SK-N-SH (cell line): Measurements from ENCODE around the gene AR. TPM values are rescaled to one million over a fixed set of nuclear protein-coding genes. Genes with fewer than 3 reads are reported as not detected.

Experiments
- CTCF ChIA-PET: fragments of 300-600, 350-600 bp; formaldehyde crosslinking; extraction: SDS; loops from one replicate; lab custom pipeline; 2021; lab: Yijun Ruan, JAX
- POLR2A ChIA-PET: fragments of 350-600 bp; sonication (Branson Sonifier 250); formaldehyde crosslinking; extraction: SDS; loops from one replicate; lab custom pipeline; 2020; ENCODE audit warnings: antibody characterized with exemption, inconsistent platforms; lab: Yijun Ruan, JAX
- DNase-seq: peaks from one replicate; pipeline ENCODE4 v3.0.0; 2012
- H2AFZ ChIP-seq: fragments of 200-600 bp; sonication (generic); 2 replicates; pipeline ENCODE4 v1.8.1; 2016; ENCODE audit warnings: antibody characterized with exemption, mild to moderate bottlenecking, low read depth
- H3F3A ChIP-seq: fragments of 200-600 bp; sonication (generic); replicated peaks from 2 replicates; pipeline ENCODE3; 2016; ENCODE audit warnings: antibody characterized with exemption, mild to moderate bottlenecking; ENCODE audit not compliant: insufficient read depth
- H3K27ac ChIP-seq, 2 experiments: fragments of 200-500 bp in 1 of 2; fragments of 200-600 bp in 1 of 2; sonication (Bioruptor generic) in 1 of 2; sonication (generic), shearing (Covaris generic) in 1 of 2; 2 replicates each; pipeline versions ENCODE4 v1.5.1 to v1.6.1; 2014 to 2016; ENCODE audit warnings: low read depth in 2 of 2, inconsistent platforms in 1 of 2, low read length in 1 of 2, mild to moderate bottlenecking in 1 of 2, mixed read lengths in 1 of 2
- H3K27me3 ChIP-seq: fragments of 200-600 bp; sonication (generic), shearing (Covaris generic); 2 replicates; pipeline ENCODE4 v1.6.1; 2016; ENCODE audit warnings: mixed run types; ENCODE audit not compliant: insufficient read depth
- H3K36me3 ChIP-seq, 2 experiments: fragments of 200-500 bp in 1 of 2; fragments of 200-600 bp in 1 of 2; sonication (Bioruptor generic) in 1 of 2; sonication (generic) in 1 of 2; replicated peaks in 1 of 2; 2 replicates each; pipeline versions ENCODE3 to v1.5.1; 2014 to 2016; ENCODE audit warnings: low read length in 1 of 2, mild to moderate bottlenecking in 1 of 2; ENCODE audit not compliant: insufficient read depth in 2 of 2, control insufficient read depth in 1 of 2
- H3K4me1 ChIP-seq, 2 experiments: fragments of 200-500 bp in 1 of 2; fragments of 200-600 bp in 1 of 2; sonication (Bioruptor generic) in 1 of 2; sonication (generic), shearing (Covaris generic) in 1 of 2; 2 replicates each; pipeline versions ENCODE4 v1.5.1 to v1.6.1; 2014 to 2016; ENCODE audit warnings: low read depth in 1 of 2, low read length in 1 of 2, mixed run types in 1 of 2; ENCODE audit not compliant: insufficient read depth in 2 of 2, control insufficient read depth in 1 of 2
- H3K4me2 ChIP-seq: fragments of 200-600 bp; sonication (generic), shearing (Covaris generic); 2 replicates; pipeline ENCODE4 v1.6.1; 2017; ENCODE audit warnings: mixed run types
- H3K4me3 ChIP-seq, 2 experiments: fragments of 200-500 bp in 1 of 2; fragments of 200-600 bp in 1 of 2; sonication (Bioruptor generic) in 1 of 2; sonication (generic), shearing (Covaris generic) in 1 of 2; 2 replicates each; pipeline versions ENCODE4 v1.5.1 to v1.8.1; 2014 to 2016; ENCODE audit warnings: low read depth in 2 of 2, inconsistent platforms in 1 of 2, low read length in 1 of 2, mild to moderate bottlenecking in 1 of 2, mixed read lengths in 1 of 2, moderate library complexity in 1 of 2
- H3K79me2 ChIP-seq: fragments of 200-600 bp; sonication (generic); 2 replicates; pipeline ENCODE4 v1.8.1; 2017; ENCODE audit warnings: mild to moderate bottlenecking; ENCODE audit not compliant: insufficient read depth
- H3K9ac ChIP-seq: fragments of 200-600 bp; sonication (generic); 2 replicates; pipeline ENCODE4 v1.6.1; 2017; ENCODE audit warnings: mixed run types
- H3K9me2 ChIP-seq: fragments of 200-600 bp; sonication (generic); 2 replicates; pipeline ENCODE4 v1.6.1; 2017; ENCODE audit warnings: mixed run types
- H3K9me3 ChIP-seq: fragments of 200-600 bp; sonication (generic); 2 replicates; pipeline ENCODE4 v1.6.1; 2017; ENCODE audit warnings: mixed run types, mild to moderate bottlenecking, moderate library complexity
- H4K20me1 ChIP-seq: fragments of 200-600 bp; sonication (generic); 2 replicates; pipeline ENCODE4 v1.6.1; 2017; ENCODE audit warnings: mild to moderate bottlenecking, mixed run types; ENCODE audit not compliant: insufficient read depth
- CTCF ChIP-seq: fragments of 200-600 bp; sonication (generic); IDR thresholded peaks from 2 replicates; pipeline ENCODE4 v1.6.1; 2017; ENCODE audit warnings: antibody characterized with exemption, mild to moderate bottlenecking, moderate library complexity
- EP300 ChIP-seq, 2 experiments: IDR thresholded peaks; 2 replicates each; pipeline versions ENCODE4 v1.4.0 to v1.6.1; 2012; ENCODE audit warnings: borderline replicate concordance in 1 of 2, low read depth in 1 of 2, low read length in 1 of 2
- FOXJ3 ChIP-seq: sonication (generic); formaldehyde crosslinking; IDR thresholded peaks from 2 replicates; pipeline ENCODE4 v1.5.1; 2020; ENCODE audit warnings: mild to moderate bottlenecking, missing genetic modification reagents
- FOXM1 ChIP-seq: IDR thresholded peaks from 2 replicates; pipeline ENCODE4 v1.4.0; 2012; ENCODE audit warnings: low read depth, mild to moderate bottlenecking
- GABPA ChIP-seq: IDR thresholded peaks from 2 replicates; pipeline ENCODE4 v1.4.0; 2012; ENCODE audit warnings: low read depth, mild to moderate bottlenecking
- GATA2 ChIP-seq: sonication (generic); formaldehyde crosslinking; IDR thresholded peaks from 2 replicates; pipeline ENCODE4 v1.5.0; 2020; ENCODE audit warnings: mild to moderate bottlenecking, missing genetic modification reagents
- IRF3 ChIP-seq: fragments of 150-350 bp; IDR thresholded peaks from 2 replicates; pipeline ENCODE4 v1.6.1; 2016; ENCODE audit warnings: mild to moderate bottlenecking, low read depth, low read length
- JUND ChIP-seq: IDR thresholded peaks from 2 replicates; pipeline ENCODE4 v1.4.0; 2012
- MAX ChIP-seq: IDR thresholded peaks from 2 replicates; pipeline ENCODE4 v1.4.0; 2012; ENCODE audit warnings: low read depth
- MEF2A ChIP-seq: IDR thresholded peaks from 2 replicates; pipeline ENCODE4 v1.4.0; 2012; ENCODE audit warnings: low read depth, borderline replicate concordance
- MXI1 ChIP-seq: IDR thresholded peaks from 2 replicates; pipeline ENCODE4 v1.6.1; 2012; ENCODE audit warnings: mild to moderate bottlenecking, low read depth, low read length, improper control_type of control experiment
- RAD21 ChIP-seq: IDR thresholded peaks from 2 replicates; pipeline ENCODE4 v1.6.1; 2012; ENCODE audit warnings: mild to moderate bottlenecking, low read length
- REST ChIP-seq: IDR thresholded peaks from 2 replicates; pipeline ENCODE4 v1.6.1; 2012; ENCODE audit warnings: mild to moderate bottlenecking, low read depth, low read length, moderate library complexity
- RXRA ChIP-seq: IDR thresholded peaks from 2 replicates; pipeline ENCODE4 v1.4.0; 2012; ENCODE audit warnings: low read depth, mild to moderate bottlenecking, borderline replicate concordance
- SIN3A ChIP-seq: IDR thresholded peaks from 2 replicates; pipeline ENCODE4 v1.6.1; 2012; ENCODE audit warnings: low read depth, mild to moderate bottlenecking, low read length, moderate library complexity, borderline replicate concordance
- TAF1 ChIP-seq: IDR thresholded peaks from 2 replicates; pipeline ENCODE4 v1.6.1; 2012; ENCODE audit warnings: low read depth, mild to moderate bottlenecking, low read length, moderate library complexity, borderline replicate concordance
- TCF12 ChIP-seq: IDR thresholded peaks from 2 replicates; pipeline ENCODE4 v1.4.0; 2012
- WGBS: methylation state at CpG from one replicate; pipeline ENCODE4 v1.1.6; 2017; ENCODE audit warnings: low lambda C conversion rate; 5-methylcytosine and 5-hydroxymethylcytosine counted together
- polyA plus RNA-seq, 3 experiments: library from polyadenylated mRNA; depleted of rRNA; stranded (reverse); fragments of >200 nt; gene quantifications; 2 replicates each; pipeline ENCODE4 v1.2.3, GENCODE V29; 2012

AR gene
- polyA plus RNA-seq, 1 of the 3 experiments (the other 2 are of a cell fraction): not detected

GRCh38 chrX:67624325-67624724, 80.5 kb downstream of the AR start:
- H3K9me3 ChIP-seq: no peaks in the 10 kb centered on the region
- TF ChIP-seq MEF2A: no peak

DNA sequence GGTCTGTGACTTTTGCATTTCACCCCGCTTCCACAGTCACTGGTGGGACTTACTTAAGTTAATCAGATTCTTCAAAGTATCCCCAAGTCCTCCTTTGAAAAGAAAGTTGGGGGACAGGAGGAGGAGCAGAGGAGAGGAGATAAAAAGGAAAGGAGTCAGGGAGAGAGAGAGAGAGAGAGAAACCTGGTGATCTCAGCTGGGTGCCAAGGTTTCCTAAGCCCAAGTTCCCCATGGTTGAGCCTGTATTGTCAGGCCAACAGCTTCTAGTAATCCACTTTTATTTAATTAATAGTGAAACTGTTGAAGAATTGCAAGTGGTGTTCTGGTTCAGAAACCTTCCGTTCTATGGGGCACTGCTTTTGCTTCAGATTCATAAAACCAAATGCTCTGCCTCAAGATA, 91.6 kb downstream of the AR start:
- WGBS: 2% methylated on average over 2 of the region's 2 CpGs
- no peaks in the 10 kb centered on the region for H3K27me3 ChIP-seq
- TF ChIP-seq TAF1 (no peak), MXI1 (no peak), TCF12 (no peak), GATA2 (CRISPR knock-in tag) (no peak), JUND (no peak), CTCF (no peak), FOXM1 (no peak), EP300 (IDR thresholded peaks at IDR 0.05; ENCODE audit: borderline replicate concordance in 1 of 2, low read depth in 1 of 2, low read length in 1 of 2) (no peak)

More at GRCh38 chrX:67624325-67624724, 80.5 kb downstream of the AR start:
- no peaks in the 10 kb centered on the region for H4K20me1 ChIP-seq
- CTCF ChIA-PET: no interaction called here
- no peaks in the 10 kb centered on the region for H3K4me1 ChIP-seq
- no peak overlapping the region for H3K27ac ChIP-seq
- H3K27me3 ChIP-seq: no peaks in the 10 kb centered on the region
- no peak for DNase-seq
- H2AFZ ChIP-seq: no peak overlapping the region
- POLR2A ChIA-PET: no interaction called here
- no peaks in the 10 kb centered on the region for H3K9me2 ChIP-seq
- H3F3A ChIP-seq: no peaks in the 10 kb centered on the region
- no peak overlapping the region for H3K4me3 ChIP-seq
- no peaks in the 10 kb centered on the region for H3K79me2 ChIP-seq
- no peak overlapping the region for H3K9ac ChIP-seq
- H3K36me3 ChIP-seq: no peaks in the 10 kb centered on the region
- no peak overlapping the region for H3K4me2 ChIP-seq

DNA sequence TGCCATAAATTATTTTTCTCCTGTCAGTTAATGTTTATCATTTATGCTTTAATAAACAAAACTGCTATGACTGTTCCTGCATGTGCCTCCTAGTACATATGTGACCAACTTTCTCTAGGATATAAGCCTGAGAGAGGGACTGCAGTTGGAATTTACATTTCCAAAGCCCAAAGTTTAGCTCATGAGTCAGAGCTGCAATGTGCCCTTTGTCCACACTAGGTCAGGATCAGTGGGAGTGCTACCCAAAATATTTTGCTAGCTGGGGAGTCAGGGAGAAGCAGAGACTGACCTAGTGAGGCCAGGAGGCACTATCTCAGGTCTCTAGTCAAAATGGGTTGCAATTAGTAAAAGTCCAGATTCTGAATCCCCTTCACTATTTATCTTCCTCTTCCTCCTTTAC, 92.7 kb downstream of the AR start:
- no peak overlapping the region for H3K4me2 ChIP-seq
- H3K9ac ChIP-seq: no peak overlapping the region
- no peaks in the 10 kb centered on the region for H4K20me1 ChIP-seq
- no peaks in the 10 kb centered on the region for H3K27me3 ChIP-seq
- no peaks in the 10 kb centered on the region for H3K9me2 ChIP-seq
- no peaks in the 10 kb centered on the region for H3F3A ChIP-seq
- H3K4me3 ChIP-seq: no peak overlapping the region
- H3K36me3 ChIP-seq: no peaks in the 10 kb centered on the region
- no peaks in the 10 kb centered on the region for H3K9me3 ChIP-seq
- no peaks in the 10 kb centered on the region for H3K4me1 ChIP-seq
- no peak overlapping the region for H2AFZ ChIP-seq
- no peak overlapping the region for H3K27ac ChIP-seq
- no peak for DNase-seq
- ChIA-PET POLR2A (no interaction called here), CTCF (no interaction called here)
- H3K79me2 ChIP-seq: no peaks in the 10 kb centered on the region
- no peak for TF ChIP-seq FOXM1
- TF ChIP-seq GATA2 (CRISPR knock-in tag): no peak
- TF ChIP-seq SIN3A: no peak
- TF ChIP-seq IRF3: no peak
- TF ChIP-seq FOXJ3 (CRISPR knock-in tag): no peak
- TF ChIP-seq MAX: no peak
- no peak for TF ChIP-seq RXRA
- TF ChIP-seq REST: no peak
- no peak for TF ChIP-seq GABPA
- TF ChIP-seq RAD21: no peak
- no peak for TF ChIP-seq TCF12

More for the DNA sequence above, 91.6 kb downstream of the AR start:
- H2AFZ ChIP-seq: no peak overlapping the region
- no peaks in the 10 kb centered on the region for H3K79me2 ChIP-seq
- H3K27ac ChIP-seq: no peak overlapping the region
- no peaks in the 10 kb centered on the region for H3F3A ChIP-seq
- H3K9ac ChIP-seq: no peak overlapping the region
- CTCF ChIA-PET: no interaction called here
- H3K9me3 ChIP-seq: no peaks in the 10 kb centered on the region
- H3K9me2 ChIP-seq: no peaks in the 10 kb centered on the region
- POLR2A ChIA-PET: no interaction called here
- no peaks in the 10 kb centered on the region for H4K20me1 ChIP-seq
- no peak overlapping the region for H3K4me2 ChIP-seq
- no peak overlapping the region for H3K4me3 ChIP-seq
- no peaks in the 10 kb centered on the region for H3K36me3 ChIP-seq
- no peak for DNase-seq
- H3K4me1 ChIP-seq: no peaks in the 10 kb centered on the region
